Hepatocyte (in vitro differentiated cells): ENCODE measurements around the gene OSCAR. TPM values are rescaled to one million over a fixed set of nuclear protein-coding genes. Genes with fewer than 3 reads are reported as not detected.
"Not testable (repeated sequence)": the region's sequence is repeated elsewhere in the genome, so short reads cannot be mapped to it uniquely, and the experiment has no call there.

Source experiments
- DNase-seq: peaks from one replicate; pipeline ENCODE4 v3.0.0-alpha.2; 2016; ENCODE audit warnings: low spot score
- H2AFZ ChIP-seq: fragments of 200-600 bp; sonication (generic); 2 replicates; pipeline ENCODE4 v1.6.0; 2016; ENCODE audit warnings: antibody characterized with exemption, mild to moderate bottlenecking
- H3K27ac ChIP-seq: fragments of 200-600 bp; sonication (generic); 2 replicates; pipeline ENCODE4 v1.5.1; 2016; ENCODE audit warnings: mild to moderate bottlenecking
- H3K27me3 ChIP-seq: fragments of 200-600 bp; sonication (generic); 2 replicates; pipeline ENCODE4 v1.6.1; 2016
- H3K36me3 ChIP-seq: fragments of 200-600 bp; sonication (generic); replicated peaks from 2 replicates; pipeline ENCODE4 v1.5.1; 2016; ENCODE audit warnings: low read depth; ENCODE audit not compliant: insufficient read depth
- H3K4me1 ChIP-seq: fragments of 200-600 bp; sonication (generic); 2 replicates; pipeline ENCODE4 v1.5.1; 2016; ENCODE audit warnings: mild to moderate bottlenecking, moderate library complexity; ENCODE audit not compliant: insufficient read depth
- H3K4me2 ChIP-seq: fragments of 200-600 bp; sonication (generic); 2 replicates; pipeline ENCODE4 v1.6.0; 2016
- H3K4me3 ChIP-seq: fragments of 200-600 bp; sonication (generic); 2 replicates; pipeline ENCODE4 v1.5.1; 2016; ENCODE audit warnings: mild to moderate bottlenecking
- H3K79me2 ChIP-seq: fragments of 200-600 bp; sonication (generic); 2 replicates; pipeline ENCODE4 v1.6.0; 2017; ENCODE audit warnings: mild to moderate bottlenecking
- H3K9me2 ChIP-seq: fragments of 200-600 bp; sonication (generic); replicated peaks from 2 replicates; pipeline ENCODE4 v1.6.0; 2017; ENCODE audit warnings: mild to moderate bottlenecking; ENCODE audit not compliant: insufficient read depth
- H3K9me3 ChIP-seq: fragments of 200-600 bp; sonication (generic); 2 replicates; pipeline ENCODE4 v1.5.1; 2016; ENCODE audit warnings: low read depth, mild to moderate bottlenecking
- H4K20me1 ChIP-seq: fragments of 200-600 bp; sonication (generic); 2 replicates; pipeline ENCODE4 v1.6.0; 2016; ENCODE audit warnings: mild to moderate bottlenecking; ENCODE audit not compliant: insufficient read depth, poor library complexity, severe bottlenecking
- EZH2 ChIP-seq: fragments of 200-600 bp; sonication (generic); IDR thresholded peaks from 2 replicates; pipeline ENCODE4 v1.6.1; 2016; ENCODE audit warnings: antibody characterized with exemption, mild to moderate bottlenecking, borderline replicate concordance
- EZH2phosphoT487 ChIP-seq: fragments of 200-600 bp; sonication (generic); IDR thresholded peaks from one replicate; pipeline ENCODE4 v1.6.1; 2018; ENCODE audit warnings: antibody characterized with exemption, mild to moderate bottlenecking, low read depth, moderate library complexity; ENCODE audit not compliant: unreplicated experiment, severe bottlenecking
- WGBS: methylation state at CpG from one replicate; pipeline ENCODE4 v1.1.6; 2016; ENCODE audit warnings: low lambda C conversion rate; ENCODE audit errors: missing lambda C conversion rate; 5-methylcytosine and 5-hydroxymethylcytosine counted together
- polyA plus RNA-seq: library from polyadenylated mRNA; unstranded; fragments of >200 nt; fragmentation: Nextera tagmentation; extraction: Ambion mirVana; gene quantifications from 2 replicates; pipeline ENCODE4 v1.2.1, GENCODE V29; 2016
- total RNA-seq: library from RNA; depleted of rRNA; stranded (reverse); fragments of >200 nt; gene quantifications from 2 replicates; pipeline ENCODE4 v1.2.3, GENCODE V29; 2014
- TF ChIP-seq, protein P1 (sequence below): fragments of 200-600 bp; sonication (generic); IDR thresholded peaks from 2 replicates; pipeline ENCODE4 v1.5.1; 2016; ENCODE audit warnings: antibody characterized with exemption, mild to moderate bottlenecking; ENCODE audit not compliant: poor library complexity

The OSCAR gene
- total and polyA plus RNA-seq, 2 experiments from 2014 or later: 0.16 TPM; not detected in 1

DNA sequence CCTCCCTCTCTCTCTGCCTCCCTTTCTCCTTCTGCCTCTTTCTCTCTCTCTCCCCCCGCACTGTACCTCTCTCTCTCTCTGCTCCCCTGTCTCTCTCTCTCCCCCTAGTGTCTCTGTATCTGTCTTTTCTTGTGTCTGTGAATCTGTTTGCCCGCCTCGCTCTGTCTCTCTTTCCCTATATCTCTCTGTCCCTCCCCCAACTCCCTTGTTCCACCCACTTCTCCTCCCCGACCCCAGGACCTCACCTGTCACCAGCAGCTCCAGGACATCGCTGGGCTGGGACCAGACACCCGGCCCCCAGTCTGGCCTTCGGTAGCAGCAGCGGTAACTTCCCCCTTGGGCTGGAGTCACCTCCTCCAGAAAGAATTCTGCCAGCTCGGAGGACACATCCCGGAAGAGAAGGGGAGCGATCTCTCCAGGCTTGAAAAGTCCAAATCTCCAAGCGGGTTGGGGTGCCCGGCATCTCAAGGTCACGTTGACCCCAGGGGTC is 3.9 kb downstream of the OSCAR start:
- Histone ChIP-seq H3K4me3 (no peak overlapping the region), H3K4me1 (peaks cover 10% of the 10 kb centered on the region), H3K79me2 (no peaks in the 10 kb centered on the region), H3K27me3 (peaks cover 16% of the 10 kb centered on the region), H3K9me2 (no peaks in the 10 kb centered on the region), H4K20me1 (no peaks in the 10 kb centered on the region), H3K4me2 (peak overlapping the region; percentile 90), H2AFZ (peak overlapping the region; percentile 60), H3K27ac (no peak overlapping the region), H3K36me3 (no peaks in the 10 kb centered on the region), H3K9me3 (no peaks in the 10 kb centered on the region)
- WGBS: 14% methylated on average over 11 of the region's 14 CpGs
- TF ChIP-seq, protein P1, sequence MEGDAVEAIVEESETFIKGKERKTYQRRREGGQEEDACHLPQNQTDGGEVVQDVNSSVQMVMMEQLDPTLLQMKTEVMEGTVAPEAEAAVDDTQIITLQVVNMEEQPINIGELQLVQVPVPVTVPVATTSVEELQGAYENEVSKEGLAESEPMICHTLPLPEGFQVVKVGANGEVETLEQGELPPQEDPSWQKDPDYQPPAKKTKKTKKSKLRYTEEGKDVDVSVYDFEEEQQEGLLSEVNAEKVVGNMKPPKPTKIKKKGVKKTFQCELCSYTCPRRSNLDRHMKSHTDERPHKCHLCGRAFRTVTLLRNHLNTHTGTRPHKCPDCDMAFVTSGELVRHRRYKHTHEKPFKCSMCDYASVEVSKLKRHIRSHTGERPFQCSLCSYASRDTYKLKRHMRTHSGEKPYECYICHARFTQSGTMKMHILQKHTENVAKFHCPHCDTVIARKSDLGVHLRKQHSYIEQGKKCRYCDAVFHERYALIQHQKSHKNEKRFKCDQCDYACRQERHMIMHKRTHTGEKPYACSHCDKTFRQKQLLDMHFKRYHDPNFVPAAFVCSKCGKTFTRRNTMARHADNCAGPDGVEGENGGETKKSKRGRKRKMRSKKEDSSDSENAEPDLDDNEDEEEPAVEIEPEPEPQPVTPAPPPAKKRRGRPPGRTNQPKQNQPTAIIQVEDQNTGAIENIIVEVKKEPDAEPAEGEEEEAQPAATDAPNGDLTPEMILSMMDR: peak; percentile 22
- TF ChIP-seq EZH2phosphoT487 (no peak), EZH2 (no peak)
- no peak for DNase-seq

DNA sequence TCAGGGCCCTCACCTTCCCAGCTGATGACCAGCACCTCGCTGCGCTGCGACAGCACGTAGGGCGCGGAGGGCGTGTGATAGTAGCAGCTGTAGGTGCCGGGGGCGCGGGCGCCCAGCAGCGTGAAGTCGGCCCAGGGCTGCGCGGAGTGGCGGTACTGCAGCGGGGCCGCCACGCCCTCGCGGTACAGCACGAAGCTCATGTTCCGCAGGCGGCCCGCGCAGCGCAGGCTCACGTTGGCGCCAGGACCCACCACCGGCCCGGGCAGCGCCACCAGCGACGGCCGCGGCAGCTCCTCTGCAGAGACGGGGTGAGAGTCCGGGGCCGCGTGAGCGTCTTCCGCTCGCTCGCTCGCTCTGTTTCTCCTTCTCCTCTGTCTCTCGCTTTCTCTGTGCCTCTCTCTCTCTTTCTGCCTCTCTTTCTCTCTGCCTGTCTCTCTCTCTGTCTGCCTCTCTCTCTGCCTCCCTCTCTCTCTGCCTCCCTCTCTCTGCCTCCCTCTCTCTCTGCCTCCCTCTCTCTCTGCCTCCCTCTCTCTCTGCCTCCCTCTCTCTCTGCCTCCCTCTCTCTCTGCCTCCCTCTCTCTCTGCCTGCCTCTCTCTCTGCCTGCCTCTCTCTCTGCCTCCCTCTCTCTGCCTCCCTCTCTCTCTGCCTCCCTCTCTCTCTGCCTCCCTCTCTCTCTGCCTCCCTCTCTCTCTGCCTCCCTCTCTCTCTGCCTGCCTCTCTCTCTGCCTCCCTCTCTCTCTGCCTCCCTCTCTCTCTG is 4.6 kb downstream of the OSCAR start:
- H3K4me3 ChIP-seq: peak overlapping the region; percentile 36
- not testable (repeated sequence) for H3K4me1 ChIP-seq, H3K9me3 ChIP-seq, H3K79me2 ChIP-seq, H4K20me1 ChIP-seq, H3K36me3 ChIP-seq, H3K9me2 ChIP-seq, H3K27ac ChIP-seq
- DNase-seq: peak; percentile 81
- WGBS: 1% methylated on average over 41 of the region's 46 CpGs
- H3K4me2 ChIP-seq: peak overlapping the region; percentile 90
- TF ChIP-seq, protein P1: peak; percentile 13
- peak overlapping the region; percentile 51 for H2AFZ ChIP-seq
- peaks cover 16% of the 10 kb centered on the region for H3K27me3 ChIP-seq

DNA sequence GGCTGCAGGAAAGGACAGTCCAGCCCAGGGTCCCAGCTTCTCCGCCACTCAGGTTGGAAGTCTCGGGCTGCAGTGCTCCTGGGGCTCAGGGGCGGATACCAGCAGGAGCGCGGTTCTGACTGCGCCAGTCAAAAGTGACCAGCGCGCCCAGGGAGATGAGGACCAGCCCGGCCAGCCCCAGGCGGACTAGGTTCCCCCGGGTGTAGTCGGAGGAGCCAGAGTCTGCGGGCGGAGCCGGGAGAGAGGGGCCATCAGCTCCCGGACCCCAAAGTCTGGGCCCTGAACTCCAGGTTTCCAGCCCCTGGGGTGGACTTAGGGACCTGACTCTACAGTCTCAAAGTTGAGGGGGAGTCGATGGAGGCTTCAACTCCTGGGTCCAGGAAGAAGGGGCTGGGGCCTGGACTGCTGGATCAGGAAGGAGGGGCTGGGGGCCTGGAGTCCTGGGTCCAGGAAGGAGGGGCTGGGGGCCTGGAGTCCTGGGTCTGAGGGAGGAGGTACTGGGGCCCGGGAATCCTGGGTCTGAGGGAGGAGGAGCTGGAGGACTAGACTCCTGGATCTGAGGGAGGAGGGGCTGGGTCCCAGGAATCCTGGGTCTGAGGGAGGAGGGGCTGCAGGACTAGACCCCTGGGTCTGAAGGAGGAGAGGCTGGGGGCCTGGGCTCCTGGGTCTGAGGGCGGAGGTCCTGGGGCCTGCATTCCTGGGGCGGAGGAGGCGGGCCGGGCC is 5.3 kb downstream of the OSCAR start:
- Histone ChIP-seq H3K27me3 (peaks cover 16% of the 10 kb centered on the region), H3K9me2 (no peaks in the 10 kb centered on the region), H4K20me1 (no peaks in the 10 kb centered on the region), H3K9me3 (no peaks in the 10 kb centered on the region), H3K4me2 (peak overlapping the region; percentile 90), H3K4me3 (peak overlapping the region; percentile 36), H2AFZ (peak overlapping the region; percentile 51), H3K27ac (no peak overlapping the region), H3K79me2 (no peaks in the 10 kb centered on the region), H3K36me3 (no peaks in the 10 kb centered on the region), H3K4me1 (peaks cover 10% of the 10 kb centered on the region)
- TF ChIP-seq EZH2 (no peak), EZH2phosphoT487 (no peak)
- TF ChIP-seq, protein P1: no peak
- 86% methylated on average over 16 of the region's 22 CpGs for WGBS
- DNase-seq: no peak
